Nephron (organoid): Measurements from ENCODE around the gene INO80.

Experiments used
- H3K27ac Mint-ChIP-seq, 3 experiments: 2 replicates each; pipeline ENCODE4 v1.8.0; 2020; ENCODE audit warnings: mixed read lengths in 3 of 3, mild to moderate bottlenecking in 2 of 3, moderate library complexity in 1 of 3
- H3K27me3 Mint-ChIP-seq: 2 replicates; pipeline ENCODE4 v1.8.0; 2021; ENCODE audit warnings: low read depth, mild to moderate bottlenecking, moderate library complexity, mixed read lengths
- H3K36me3 Mint-ChIP-seq: 2 replicates; pipeline ENCODE4 v1.8.0; 2020; ENCODE audit warnings: low read depth, mixed read lengths
- H3K4me1 Mint-ChIP-seq: 2 replicates; pipeline ENCODE4 v1.8.0; 2020; ENCODE audit warnings: mixed read lengths
- H3K4me3 Mint-ChIP-seq, 3 experiments: 2 replicates each; pipeline ENCODE4 v1.8.0; 2020; ENCODE audit warnings: mild to moderate bottlenecking in 3 of 3, mixed read lengths in 3 of 3, moderate library complexity in 2 of 3
- H3K9me3 Mint-ChIP-seq: 2 replicates; pipeline ENCODE4 v1.8.0; 2020; ENCODE audit warnings: mixed read lengths
- CTCF ChIP-seq, 3 experiments: fragments of 200-600 bp; sonication (generic); IDR thresholded peaks; one replicate each; pipeline ENCODE4 v1.5.0; 2021; ENCODE audit warnings: antibody characterized with exemption in 3 of 3; ENCODE audit not compliant: unreplicated experiment in 3 of 3

The INO80 gene

GRCh38 chr15:40984406-40984805 is 131.7 kb downstream of the INO80 start:
- H3K4me3 Mint-ChIP-seq = no peak overlapping the region
- peaks cover 21% of the 10 kb centered on the region for H3K4me1 Mint-ChIP-seq
- peaks cover 80% of the 10 kb centered on the region for H3K36me3 Mint-ChIP-seq
- no peak overlapping the region for H3K27ac Mint-ChIP-seq
- H3K9me3 Mint-ChIP-seq = no peaks in the 10 kb centered on the region
- no peaks in the 10 kb centered on the region for H3K27me3 Mint-ChIP-seq
- TF ChIP-seq CTCF (IDR thresholded peaks at IDR 0.05; ENCODE audit: unreplicated experiment in 3 of 3) = no peak

- no peaks in the 10 kb centered on the region for H3K27me3 Mint-ChIP-seq
- H3K4me3 Mint-ChIP-seq = no peak overlapping the region
- H3K36me3 Mint-ChIP-seq = peaks cover 83% of the 10 kb centered on the region
- H3K27ac Mint-ChIP-seq = no peak overlapping the region
- H3K9me3 Mint-ChIP-seq = no peaks in the 10 kb centered on the region
- TF ChIP-seq CTCF (IDR thresholded peaks at IDR 0.05; ENCODE audit: unreplicated experiment in 3 of 3) = no peak
- peaks cover 21% of the 10 kb centered on the region for H3K4me1 Mint-ChIP-seq
Measured at GRCh38 chr15:40982855-40983254, 133.2 kb downstream of the INO80 start.

GRCh38 chr15:40981186-40981585 is 134.9 kb downstream of the INO80 start:
- H3K36me3 Mint-ChIP-seq = peaks cover 85% of the 10 kb centered on the region
- no peak for TF ChIP-seq CTCF (IDR thresholded peaks at IDR 0.05; ENCODE audit: unreplicated experiment in 3 of 3)
- peaks cover 10% of the 10 kb centered on the region for H3K4me1 Mint-ChIP-seq
- no peaks in the 10 kb centered on the region for H3K9me3 Mint-ChIP-seq
- H3K4me3 Mint-ChIP-seq = no peak overlapping the region
- no peaks in the 10 kb centered on the region for H3K27me3 Mint-ChIP-seq
- no peak overlapping the region for H3K27ac Mint-ChIP-seq

GRCh38 chr15:40978562-40978961 is 137.5 kb downstream of the INO80 start:
- H3K4me1 Mint-ChIP-seq = no peaks in the 10 kb centered on the region
- no peak for TF ChIP-seq CTCF (IDR thresholded peaks at IDR 0.05; ENCODE audit: unreplicated experiment in 3 of 3)
- H3K27ac Mint-ChIP-seq = no peak overlapping the region
- H3K27me3 Mint-ChIP-seq = no peaks in the 10 kb centered on the region
- H3K4me3 Mint-ChIP-seq = no peak overlapping the region
- peaks cover 66% of the 10 kb centered on the region for H3K36me3 Mint-ChIP-seq
- no peaks in the 10 kb centered on the region for H3K9me3 Mint-ChIP-seq

- Mint-ChIP-seq H3K9me3 (no peaks in the 10 kb centered on the region), H3K4me1 (no peaks in the 10 kb centered on the region), H3K27me3 (no peaks in the 10 kb centered on the region), H3K4me3 (no peak overlapping the region), H3K36me3 (peaks cover 62% of the 10 kb centered on the region), H3K27ac (no peak overlapping the region)
- TF ChIP-seq CTCF (IDR thresholded peaks at IDR 0.05; ENCODE audit: unreplicated experiment in 3 of 3) = no peak
Measured at GRCh38 chr15:40978141-40978540, 137.9 kb downstream of the INO80 start.

GRCh38 chr15:40976819-40977218 is 139.3 kb downstream of the INO80 start:
- H3K27me3 Mint-ChIP-seq = no peaks in the 10 kb centered on the region
- H3K36me3 Mint-ChIP-seq = peaks cover 50% of the 10 kb centered on the region
- H3K4me3 Mint-ChIP-seq = no peak overlapping the region
- H3K9me3 Mint-ChIP-seq = no peaks in the 10 kb centered on the region
- peaks cover 6% of the 10 kb centered on the region for H3K4me1 Mint-ChIP-seq
- TF ChIP-seq CTCF (IDR thresholded peaks at IDR 0.05; ENCODE audit: unreplicated experiment in 3 of 3) = no peak
- no peak overlapping the region for H3K27ac Mint-ChIP-seq
